Measurements from ENCODE around the gene LRCH2. TPM values are rescaled to one million over a fixed set of nuclear protein-coding genes. Genes with fewer than 3 reads are reported as not detected.
"Not testable (repeated sequence)": the region's sequence is repeated elsewhere in the genome, so short reads cannot be mapped to it uniquely, and the experiment has no call there.

LRCH2 gene
- total RNA-seq, 2 donors from 2014 or later = 6.1 to 8.4 TPM

DNA sequence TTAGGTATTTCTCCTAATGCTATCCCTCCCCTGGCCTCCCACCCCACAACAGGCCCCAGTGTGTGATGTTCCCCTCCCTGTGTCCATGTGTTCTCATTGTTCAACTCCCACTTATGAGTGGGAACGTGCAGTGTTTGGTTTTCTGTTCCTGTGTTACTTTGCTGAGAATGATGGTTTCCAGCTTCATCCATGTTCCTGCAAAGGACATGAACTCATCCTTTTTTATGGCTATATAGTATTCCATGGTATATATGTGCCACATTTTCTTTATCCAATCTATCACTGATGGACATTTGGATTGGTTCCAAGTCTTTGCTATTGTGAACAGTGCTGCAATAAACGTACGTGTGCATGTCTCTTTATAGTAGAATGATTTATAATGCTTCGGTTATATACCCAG is 16.6 kb downstream of the LRCH2 start:
- DNase-seq (ENCODE audit: low spot score); intact Hi-C loops (cut with DNase I): not testable (repeated sequence)

DNA sequence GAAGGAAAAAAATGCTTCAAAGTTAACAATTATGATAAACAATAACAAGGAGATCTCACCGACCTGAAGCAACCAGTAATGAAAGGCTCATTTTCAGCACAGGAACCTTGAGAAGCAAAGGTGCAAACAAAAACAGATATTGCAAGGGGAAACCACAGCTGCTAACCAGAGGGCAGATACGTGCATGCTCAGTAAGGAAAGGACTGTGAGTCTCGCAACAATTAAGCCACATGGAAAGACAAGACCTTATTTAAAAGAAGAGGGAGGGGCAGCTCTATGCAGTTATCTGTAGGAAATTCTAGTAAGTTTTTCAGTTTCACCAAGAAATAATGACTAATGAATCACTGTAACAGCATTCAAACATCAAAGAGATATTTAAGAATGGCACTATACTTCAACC is 19.3 kb downstream of the LRCH2 start:
- no peak for DNase-seq (ENCODE audit: low spot score)
- intact Hi-C loops (cut with DNase I) = no loop called here

DNA sequence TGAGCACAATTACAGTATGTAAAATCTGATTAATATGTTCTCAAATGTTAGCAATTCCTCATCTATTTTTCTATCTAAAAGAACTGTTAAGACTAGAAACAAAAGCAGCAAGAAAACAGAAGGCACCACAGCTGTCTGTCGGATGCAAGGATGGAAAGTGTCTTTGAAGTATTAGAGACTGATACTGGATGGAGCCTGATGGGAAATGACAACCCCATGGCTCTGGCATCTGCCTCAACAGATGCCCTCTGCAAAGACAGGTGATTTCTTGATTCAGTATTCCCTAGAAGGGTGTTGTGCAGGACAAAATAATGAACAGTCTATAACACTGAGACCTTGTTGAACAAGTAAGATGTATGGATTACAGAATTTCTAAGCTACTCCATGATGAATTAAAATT is 19.7 kb downstream of the LRCH2 start:
- no peak for DNase-seq (ENCODE audit: low spot score)
- intact Hi-C loops (cut with DNase I) = no loop called here

DNA sequence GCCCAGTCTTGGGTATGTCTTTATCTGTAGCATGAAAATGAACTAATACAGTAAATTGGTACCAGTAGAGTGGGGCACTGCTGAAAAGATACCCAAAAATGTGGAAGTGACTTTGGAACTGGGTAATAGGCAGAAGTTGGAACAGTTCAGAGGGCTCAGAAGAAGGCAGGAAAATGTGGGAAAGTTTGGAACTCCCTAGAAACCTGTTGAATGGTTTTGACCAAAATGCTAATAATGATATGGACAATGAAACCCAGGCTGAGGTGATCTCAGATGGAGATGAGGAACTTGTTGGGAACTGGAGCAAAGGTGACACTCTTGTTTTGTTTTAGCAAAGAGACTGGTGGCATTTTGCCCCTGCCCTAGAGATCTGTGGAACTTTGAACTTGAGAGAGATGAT is 24.3 kb downstream of the LRCH2 start:
- DNase-seq (ENCODE audit: low spot score); intact Hi-C loops (cut with DNase I): not testable (repeated sequence)

GRCh38 chrX:115204040-115204439 is 29.9 kb downstream of the LRCH2 start:
- DNase-seq (ENCODE audit: low spot score) = no peak
- intact Hi-C loops (cut with DNase I) = no loop called here

- peak; percentile 72 for DNase-seq (ENCODE audit: low spot score)
- intact Hi-C loops (cut with DNase I) = no loop called here
Measured at GRCh38 chrX:115192244-115192700, 41.6 kb downstream of the LRCH2 start.

- no peak for DNase-seq (ENCODE audit: low spot score)
- intact Hi-C loops (cut with DNase I) = no loop called here
Measured at GRCh38 chrX:115191490-115192243, 42.2 kb downstream of the LRCH2 start.

DNA sequence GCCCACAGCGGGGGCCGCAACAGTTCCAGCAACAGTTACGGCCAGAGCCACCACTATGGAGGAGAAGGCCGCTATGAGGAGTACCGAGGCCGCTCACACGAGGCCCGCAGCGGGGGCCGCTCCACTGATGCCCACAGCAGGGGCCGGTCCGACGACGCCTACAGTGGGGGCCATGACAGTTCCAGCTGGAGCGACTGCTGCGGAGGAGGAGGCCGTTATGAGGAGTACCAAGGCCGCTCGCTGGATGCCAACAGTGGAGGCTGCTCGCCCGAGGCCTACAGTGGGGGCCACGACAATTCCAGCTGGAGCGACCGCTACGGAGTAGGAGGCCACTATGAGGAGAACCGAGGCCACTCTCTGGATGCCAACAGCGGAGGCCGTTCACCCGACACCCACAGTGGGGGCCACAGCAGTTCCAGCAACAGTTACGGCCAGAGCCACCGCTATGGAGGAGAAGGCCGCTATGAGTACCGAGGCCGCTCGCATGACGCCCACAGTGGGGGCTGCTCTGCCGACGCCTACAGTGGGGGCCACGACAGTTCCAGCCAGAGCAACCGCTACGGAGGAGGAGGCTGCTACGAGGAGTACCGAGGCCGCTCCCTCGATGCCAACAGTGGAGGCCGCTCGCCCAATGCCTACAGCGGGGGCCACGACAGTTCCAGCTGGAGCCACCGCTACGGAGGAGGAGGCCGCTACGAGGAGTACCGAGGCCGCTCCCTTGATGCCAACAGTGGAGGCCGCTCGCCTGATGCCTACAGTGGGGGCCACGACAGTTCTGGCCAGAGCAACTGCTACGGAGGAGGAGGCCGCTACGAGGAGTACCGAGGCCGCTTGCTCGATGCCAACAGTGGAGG is 43.0 kb downstream of the LRCH2 start:
- peak; percentile 74 for DNase-seq (ENCODE audit: low spot score)
- intact Hi-C loops (cut with DNase I) = no loop called here

GRCh38 chrX:115189646-115190635 is 44.0 kb downstream of the LRCH2 start:
- intact Hi-C loops (cut with DNase I) = no loop called here
- DNase-seq (ENCODE audit: low spot score) = peak; percentile 74

GRCh38 chrX:115189110-115189509 is 44.8 kb downstream of the LRCH2 start, which contains the start of gene RBMXL3:
TSS of gene RBMXL3 (plus strand) at chrX:115189410. CDS start at chrX:115189442, 32 bp downstream.
- no peak for DNase-seq (ENCODE audit: low spot score)
- intact Hi-C loops (cut with DNase I) = no loop called here

DNA sequence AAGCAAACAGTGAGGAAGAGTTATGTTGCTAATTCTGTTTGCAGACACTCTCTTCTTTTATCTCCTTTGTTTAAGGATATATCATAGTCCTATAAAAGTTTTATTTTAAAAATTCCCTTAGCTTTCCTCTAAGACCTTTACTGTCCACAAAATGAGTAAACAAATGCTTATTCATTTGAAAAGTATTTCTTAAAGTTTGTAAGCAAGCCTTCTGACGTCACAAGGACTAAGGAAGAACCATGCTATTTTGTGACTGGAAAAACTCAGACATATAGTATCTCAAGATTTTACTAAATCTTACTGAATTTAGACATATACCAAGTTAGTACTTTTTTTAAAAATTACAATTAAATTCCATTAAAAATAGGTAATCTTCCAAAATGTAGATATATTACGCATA is 49.9 kb downstream of the LRCH2 start:
- intact Hi-C loops (cut with DNase I) = no loop called here
- no peak for DNase-seq (ENCODE audit: low spot score)

- intact Hi-C loops (cut with DNase I) = no loop called here
- no peak for DNase-seq (ENCODE audit: low spot score)
Measured at GRCh38 chrX:115178473-115178872, 55.4 kb downstream of the LRCH2 start.

DNA sequence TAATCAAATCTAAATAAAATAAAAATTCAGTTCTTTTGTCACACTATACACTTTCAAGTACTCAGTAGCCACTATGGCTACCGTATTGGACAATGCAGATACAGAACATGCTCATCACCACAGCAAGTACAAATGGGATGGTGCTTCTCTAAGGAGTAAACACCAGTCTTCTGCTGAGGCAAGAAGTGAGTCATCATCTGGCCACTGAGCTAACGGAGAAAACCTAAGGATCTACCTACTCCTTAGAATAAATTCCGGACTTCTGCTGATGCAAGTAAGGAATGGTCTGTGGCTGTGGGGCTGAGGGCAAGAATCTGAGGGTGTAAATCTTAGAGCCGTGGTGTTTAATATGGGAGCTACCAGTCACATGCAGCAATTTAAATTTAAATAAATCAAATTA is 56.0 kb downstream of the LRCH2 start:
- intact Hi-C loops (cut with DNase I) = no loop called here
- no peak for DNase-seq (ENCODE audit: low spot score)

DNA sequence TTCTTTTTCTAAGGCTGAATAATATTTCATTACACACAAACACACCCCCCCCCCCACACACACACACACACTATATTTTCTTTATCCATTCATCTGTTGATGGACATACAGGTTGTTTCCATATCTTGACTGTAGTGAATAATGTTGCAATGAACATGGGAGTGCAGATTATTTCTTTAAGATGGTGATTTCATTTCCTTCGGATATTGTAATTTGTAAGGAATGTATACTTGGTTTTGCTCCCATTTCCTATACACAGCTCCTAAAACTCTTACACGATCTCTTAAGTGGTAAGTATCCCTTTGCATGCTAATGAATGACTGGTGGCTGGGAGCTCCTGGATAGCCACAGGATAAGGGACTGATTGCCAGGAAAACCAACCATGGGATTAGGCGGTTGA is 59.3 kb downstream of the LRCH2 start:
- DNase-seq (ENCODE audit: low spot score) = no peak
- intact Hi-C loops (cut with DNase I) = no loop called here

DNA sequence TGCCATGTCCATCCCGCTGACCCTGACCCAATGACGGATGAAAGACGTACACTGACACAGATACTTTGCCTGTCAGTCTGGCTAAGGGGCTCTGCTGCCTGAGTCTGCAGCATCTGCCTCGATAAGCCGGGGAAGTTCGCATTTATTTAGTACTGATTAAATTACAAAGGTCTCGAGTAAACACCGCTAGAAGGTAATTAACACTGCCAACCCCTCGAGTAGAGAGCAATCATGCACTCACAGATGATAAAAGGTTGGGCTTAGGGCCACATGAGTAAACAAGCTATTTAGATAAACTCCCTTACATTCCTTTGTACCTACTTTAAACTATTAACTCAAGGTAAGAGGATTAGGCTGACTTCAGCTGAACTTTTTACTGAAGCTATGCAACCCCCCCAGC is 60.7 kb downstream of the LRCH2 start:
- no peak for DNase-seq (ENCODE audit: low spot score)
- intact Hi-C loops (cut with DNase I) = no loop called here

- no peak for DNase-seq (ENCODE audit: low spot score)
- intact Hi-C loops (cut with DNase I) = no loop called here
Measured at GRCh38 chrX:115147220-115147619, 86.7 kb downstream of the LRCH2 start.

- intact Hi-C loops (cut with DNase I) = no loop called here
- no peak for DNase-seq (ENCODE audit: low spot score)
Measured at GRCh38 chrX:115142057-115142456, 91.8 kb downstream of the LRCH2 start.

- intact Hi-C loops (cut with DNase I) = no loop called here
- DNase-seq (ENCODE audit: low spot score) = no peak
Measured at GRCh38 chrX:115138040-115138439, 95.9 kb downstream of the LRCH2 start.

GRCh38 chrX:115134382-115134781 is 99.5 kb downstream of the LRCH2 start:
- intact Hi-C loops (cut with DNase I) = no loop called here
- DNase-seq (ENCODE audit: low spot score) = no peak
